ENCODE measurements around the gene ZNF280B. TPM values are rescaled to one million over a fixed set of nuclear protein-coding genes. Genes with fewer than 3 reads are reported as not detected.

Gene ZNF280B
- total RNA-seq, 6 experiments from 2014 or later, result 0.14 to 0.48 (median 0.35) TPM

- Mint-ChIP-seq H3K36me3 (ENCODE audit: low read depth) (no peaks in the 10 kb centered on the region), H3K9me3 (peaks cover 13% of the 10 kb centered on the region; the same call in 1 of the 2 replicates), H3K4me1 (ENCODE audit: low read depth) (no peaks in the 10 kb centered on the region), H3K27me3 (ENCODE audit: insufficient read depth) (peaks cover 13% of the 10 kb centered on the region), H3K27ac (no peak overlapping the region), H3K4me3 (no peak overlapping the region)
- no peak for TF ChIP-seq CTCF (IDR thresholded peaks at IDR 0.05)
- DNase-seq, result no peak
Observed at GRCh38 chr22:22465782-22466181, 42.8 kb downstream of the ZNF280B start.

- no peak overlapping the region for H3K27ac Mint-ChIP-seq
- H3K4me1 Mint-ChIP-seq (ENCODE audit: low read depth), result no peaks in the 10 kb centered on the region
- no peak for DNase-seq
- H3K9me3 Mint-ChIP-seq, result peaks cover 13% of the 10 kb centered on the region; the same call in 1 of the 2 replicates
- no peaks in the 10 kb centered on the region for H3K36me3 Mint-ChIP-seq (ENCODE audit: low read depth)
- peaks cover 13% of the 10 kb centered on the region for H3K27me3 Mint-ChIP-seq (ENCODE audit: insufficient read depth)
- no peak for TF ChIP-seq CTCF (IDR thresholded peaks at IDR 0.05)
- no peak overlapping the region for H3K4me3 Mint-ChIP-seq
Observed at GRCh38 chr22:22465094-22465602, 43.4 kb downstream of the ZNF280B start.

GRCh38 chr22:22464541-22465054 lies 43.9 kb downstream of the ZNF280B start:
- Mint-ChIP-seq H3K27ac (no peak overlapping the region), H3K36me3 (ENCODE audit: low read depth) (no peaks in the 10 kb centered on the region), H3K4me1 (ENCODE audit: low read depth) (no peaks in the 10 kb centered on the region), H3K9me3 (peaks cover 12% of the 10 kb centered on the region; the same call in 1 of the 2 replicates), H3K4me3 (no peak overlapping the region), H3K27me3 (ENCODE audit: insufficient read depth) (peaks cover 10% of the 10 kb centered on the region)
- DNase-seq, result no peak
- no peak for TF ChIP-seq CTCF (IDR thresholded peaks at IDR 0.05)

GRCh38 chr22:22463855-22464540 lies 44.5 kb downstream of the ZNF280B start:
- Mint-ChIP-seq H3K4me3 (no peak overlapping the region), H3K4me1 (ENCODE audit: low read depth) (no peaks in the 10 kb centered on the region), H3K27me3 (ENCODE audit: insufficient read depth) (peaks cover 8% of the 10 kb centered on the region), H3K9me3 (peaks cover 14% of the 10 kb centered on the region; the same call in 1 of the 2 replicates), H3K36me3 (ENCODE audit: low read depth) (no peaks in the 10 kb centered on the region), H3K27ac (no peak overlapping the region)
- peak; percentile 43 for DNase-seq
- peak; percentile 93 for TF ChIP-seq CTCF (IDR thresholded peaks at IDR 0.05)

GRCh38 chr22:22462813-22463567 lies 45.6 kb downstream of the ZNF280B start:
- TF ChIP-seq CTCF (IDR thresholded peaks at IDR 0.05), result peak; percentile 55; the same call in 1 of the 2 replicates
- Mint-ChIP-seq H3K9me3 (peaks cover 20% of the 10 kb centered on the region), H3K27ac (no peak overlapping the region), H3K36me3 (ENCODE audit: low read depth) (no peaks in the 10 kb centered on the region), H3K4me3 (no peak overlapping the region), H3K4me1 (ENCODE audit: low read depth) (no peaks in the 10 kb centered on the region), H3K27me3 (ENCODE audit: insufficient read depth) (peaks cover 8% of the 10 kb centered on the region)
- DNase-seq, result no peak

Measured in HFFc6 (cell line).